GM18861 (cell line): Measurements from ENCODE around the gene KLF12.

Experiments
- ATAC-seq: cut with Tn5 transposase; IDR thresholded peaks from one replicate; pipeline ENCODE4 v1.9.1; 2021; ENCODE audit not compliant: unreplicated experiment

The KLF12 gene

GRCh38 chr13:74104661-74105275 is 29.4 kb downstream of the KLF12 start:
- ATAC-seq, result no peak

- peak; percentile 37 for ATAC-seq
Measured at GRCh38 chr13:74103970-74104555, 30.1 kb downstream of the KLF12 start.

- ATAC-seq, result no peak
Measured at GRCh38 chr13:74103196-74103595, 31.0 kb downstream of the KLF12 start.

GRCh38 chr13:74102691-74103090 is 31.5 kb downstream of the KLF12 start:
- no peak for ATAC-seq

- no peak for ATAC-seq
Measured at GRCh38 chr13:74101436-74101835, 32.8 kb downstream of the KLF12 start.

GRCh38 chr13:74098077-74098476 is 36.1 kb downstream of the KLF12 start:
- no peak for ATAC-seq

GRCh38 chr13:74097116-74097515 is 37.1 kb downstream of the KLF12 start:
- no peak for ATAC-seq

- no peak for ATAC-seq
Measured at GRCh38 chr13:74093691-74094090, 40.5 kb downstream of the KLF12 start.

GRCh38 chr13:74092711-74093110 is 41.5 kb downstream of the KLF12 start:
- ATAC-seq, result no peak

- ATAC-seq, result no peak
Measured at GRCh38 chr13:74090869-74091605, 43.2 kb downstream of the KLF12 start.

GRCh38 chr13:74090397-74090796 is 43.8 kb downstream of the KLF12 start:
- ATAC-seq, result no peak

- ATAC-seq, result no peak
Measured at GRCh38 chr13:74087357-74087756, 46.8 kb downstream of the KLF12 start.
